ENCODE results near the gene KRT75.

Gene KRT75

DNA sequence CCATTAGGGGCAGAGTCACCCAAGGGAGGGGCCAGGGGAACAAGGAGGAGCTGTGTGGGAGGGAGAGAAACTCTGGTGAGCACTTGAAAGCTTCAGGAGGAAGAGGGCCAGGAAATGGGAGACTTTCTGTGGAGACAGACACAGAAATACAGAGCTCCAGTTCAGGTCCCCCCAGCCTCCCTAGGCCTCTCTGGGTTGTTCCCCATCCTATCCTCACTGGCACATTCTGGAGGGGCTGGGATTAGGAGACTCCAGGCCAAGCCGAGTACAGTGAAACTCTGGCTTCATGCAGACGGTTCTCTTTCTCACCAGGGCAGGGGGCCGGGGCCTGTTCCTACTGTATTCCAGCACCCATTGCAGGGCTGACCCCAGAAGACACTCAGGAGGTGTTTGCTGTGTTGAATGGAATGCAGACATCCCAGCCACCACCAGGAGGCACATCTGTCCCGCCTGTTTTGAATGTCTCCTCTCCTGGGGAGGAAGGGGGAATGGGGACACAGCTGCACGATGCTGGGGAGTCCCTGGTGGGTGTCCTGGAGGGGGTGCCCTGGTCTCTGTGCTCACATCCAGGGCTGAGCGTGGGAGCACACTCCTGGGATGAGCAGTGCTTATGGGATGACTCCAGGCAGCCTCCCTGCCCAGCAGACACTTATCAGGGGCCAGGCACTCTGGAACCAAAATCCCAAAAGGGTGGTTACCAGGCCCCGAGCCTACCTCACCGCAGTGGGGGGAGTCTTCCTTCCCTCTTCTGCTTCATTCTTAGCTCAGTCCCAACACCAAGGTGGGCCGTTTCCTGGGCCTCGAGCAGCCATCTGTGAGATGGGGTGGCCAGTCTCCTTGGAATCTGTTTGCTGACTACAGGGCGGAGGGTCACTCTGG is 43.2 kb downstream of the KRT75 start:
- DNase-seq = no peak

- DNase-seq = no peak
These were observed 44.6 kb downstream of the KRT75 start for GRCh38 chr12:52389313-52390207.

DNA sequence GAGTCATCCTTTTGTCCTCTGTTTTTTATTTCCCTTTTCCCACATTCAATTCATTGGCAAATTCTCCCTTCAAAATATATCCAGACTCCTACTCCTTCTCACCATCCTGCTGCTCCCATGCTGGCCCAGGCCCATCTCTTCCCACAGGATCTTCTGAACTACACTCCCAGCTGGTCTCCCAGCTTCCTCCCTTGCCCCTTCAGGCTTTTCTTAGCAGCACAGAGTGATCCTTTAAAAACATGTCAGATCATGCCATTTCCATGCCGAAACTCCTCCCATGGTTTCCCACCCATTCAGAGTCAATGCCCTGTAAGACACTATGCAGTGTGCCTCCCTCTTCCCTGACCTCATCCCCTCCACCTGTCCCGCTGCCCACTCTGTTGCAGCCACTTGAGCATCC is 46.3 kb downstream of the KRT75 start:
- no peak for DNase-seq

- DNase-seq = no peak
These were observed 48.9 kb downstream of the KRT75 start, which contains the start of gene KRT84 for GRCh38 chr12:52385226-52385702. TSS of gene KRT84 (minus strand) at chr12:52385652. CDS start at chr12:52385585, 67 bp downstream.

GRCh38 chr12:52383331-52383730 is 50.8 kb downstream of the KRT75 start:
- DNase-seq = no peak

DNA sequence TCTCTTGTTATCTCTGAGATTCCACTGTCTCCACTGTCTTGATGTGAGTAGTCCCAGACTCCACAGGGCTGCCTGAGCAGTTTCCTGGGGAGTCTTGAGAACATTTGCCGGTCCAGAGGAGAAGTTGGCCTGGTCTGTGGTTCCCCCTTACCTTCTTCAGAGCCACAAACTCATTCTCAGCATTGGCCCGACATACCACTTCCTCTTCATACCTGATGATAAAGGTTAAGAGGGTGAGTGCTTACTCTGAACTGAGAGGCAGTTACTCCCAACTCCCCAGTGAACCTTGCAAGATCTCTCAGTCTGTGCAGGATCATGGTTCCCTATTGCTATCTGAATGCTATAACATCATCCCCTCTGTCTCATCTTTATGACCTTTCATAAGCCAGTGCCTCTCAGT is 51.3 kb downstream of the KRT75 start:
- DNase-seq = no peak

DNA sequence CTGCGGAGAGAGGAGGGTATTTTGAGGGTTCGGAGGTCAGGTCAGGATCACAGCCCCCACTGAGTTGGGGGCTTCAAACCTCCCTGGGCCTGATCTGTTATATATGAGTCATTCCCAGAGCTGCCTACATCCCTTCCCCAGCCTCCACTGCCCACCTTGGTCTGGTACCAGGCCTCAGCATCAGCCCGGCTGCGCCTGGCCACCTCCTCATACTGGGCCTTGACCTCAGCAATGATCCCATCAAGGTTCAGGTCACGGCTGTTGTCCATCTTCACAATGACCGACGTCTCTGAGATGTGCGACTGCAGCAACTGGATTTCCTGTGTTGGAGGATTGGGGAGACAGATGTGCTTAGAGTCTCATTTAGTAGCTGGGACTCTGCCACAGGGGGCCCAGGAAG is 53.0 kb downstream of the KRT75 start:
- no peak for DNase-seq

- DNase-seq = no peak
These were observed 53.9 kb downstream of the KRT75 start for GRCh38 chr12:52380271-52380694.

GRCh38 chr12:52379536-52379935 is 54.6 kb downstream of the KRT75 start:
- no peak for DNase-seq

- no peak for DNase-seq
These were observed 56.1 kb downstream of the KRT75 start for GRCh38 chr12:52378091-52378490.

- DNase-seq = no peak
These were observed 56.9 kb downstream of the KRT75 start for GRCh38 chr12:52377266-52377665.
